Stimulated activated naive CD4-positive, alpha-beta T cell (primary cell): ENCODE results near the gene PAQR3.
"Not testable (repeated sequence)": the region's sequence is repeated elsewhere in the genome, so short reads cannot be mapped to it uniquely, and the experiment has no call there.

Experiments used
- DNase-seq, 6 experiments: peaks; one replicate each; lab custom pipeline; 2025; lab: John Stamatoyannopoulos, UW

PAQR3 gene

GRCh38 chr4:78926826-78927225 lies 12.4 kb downstream of the PAQR3 start:
- no peak for DNase-seq

- no peak for DNase-seq
Measured at GRCh38 chr4:78923464-78924312, 15.6 kb downstream of the PAQR3 start.

- no peak for DNase-seq
Measured at GRCh38 chr4:78922207-78922606, 17.0 kb downstream of the PAQR3 start.

- no peak for DNase-seq
Measured at GRCh38 chr4:78910612-78911011, 28.6 kb downstream of the PAQR3 start.

GRCh38 chr4:78908974-78909373 lies 30.3 kb downstream of the PAQR3 start:
- not testable (repeated sequence) for DNase-seq

GRCh38 chr4:78907638-78908037 lies 31.6 kb downstream of the PAQR3 start:
- DNase-seq, result no peak

GRCh38 chr4:78904143-78904542 lies 35.1 kb downstream of the PAQR3 start:
- DNase-seq, result no peak

GRCh38 chr4:78902298-78902697 lies 36.9 kb downstream of the PAQR3 start:
- DNase-seq, result no peak

- DNase-seq, result no peak
Measured at GRCh38 chr4:78901882-78902281, 37.4 kb downstream of the PAQR3 start.

GRCh38 chr4:78899302-78899701 lies 39.9 kb downstream of the PAQR3 start:
- DNase-seq, result no peak

- DNase-seq, result no peak
Measured at GRCh38 chr4:78889955-78890354, 49.3 kb downstream of the PAQR3 start.

- no peak for DNase-seq
Measured at GRCh38 chr4:78885598-78885997, 53.6 kb downstream of the PAQR3 start.

GRCh38 chr4:78880874-78881492 lies 58.3 kb downstream of the PAQR3 start:
- no peak for DNase-seq

GRCh38 chr4:78878031-78878430 lies 61.2 kb downstream of the PAQR3 start:
- DNase-seq, result no peak

GRCh38 chr4:78876568-78877320 lies 62.5 kb downstream of the PAQR3 start:
- DNase-seq, result no peak

- DNase-seq, result no peak
Measured at GRCh38 chr4:78870056-78870455, 69.2 kb downstream of the PAQR3 start.

GRCh38 chr4:78868712-78869111 lies 70.5 kb downstream of the PAQR3 start:
- not testable (repeated sequence) for DNase-seq

GRCh38 chr4:78865451-78865850 lies 73.8 kb downstream of the PAQR3 start:
- DNase-seq, result no peak

GRCh38 chr4:78864405-78865024 lies 74.7 kb downstream of the PAQR3 start:
- DNase-seq, result peak in 4 of 6 experiments; percentile 1 to 78 (median 54)

GRCh38 chr4:78863991-78864390 lies 75.2 kb downstream of the PAQR3 start:
- no peak for DNase-seq

- DNase-seq, result no peak
Measured at GRCh38 chr4:78863254-78863869, 75.9 kb downstream of the PAQR3 start.

GRCh38 chr4:78862314-78862737 lies 76.9 kb downstream of the PAQR3 start:
- no peak for DNase-seq
